Upper lobe of left lung (tissue), 4 donors: Measurements from ENCODE around the gene CIT.

Source experiments
- CTCF ChIP-seq, 6 experiments: fragments of 450-650 bp in 4 of 6; fragments of 200-600 bp in 2 of 6; sonication (generic) in 2 of 6; IDR thresholded peaks; one replicate each; pipeline ENCODE4 v1.5.1; 2016 to 2019; ENCODE audit warnings: antibody characterized with exemption in 6 of 6
- EP300 ChIP-seq, 4 donors: sonication (generic); formaldehyde crosslinking; IDR thresholded peaks; one replicate each; pipeline ENCODE4 v1.5.1; 2017; ENCODE audit warnings: antibody characterized with exemption in 4 of 4, control low read depth in 2 of 4
- POLR2A ChIP-seq, 4 donors: fragments of 450-650 bp; IDR thresholded peaks; one replicate each; pipeline ENCODE4 v1.5.1; 2016 to 2017; ENCODE audit warnings: antibody characterized with exemption in 4 of 4, mild to moderate bottlenecking in 2 of 4
- POLR2AphosphoS5 ChIP-seq, 2 donors: sonication (generic); formaldehyde crosslinking; IDR thresholded peaks; one replicate each; pipeline ENCODE4 v1.5.1; 2017; ENCODE audit warnings: antibody characterized with exemption in 2 of 2

GRCh38 chr12:119885549-119885948 is 8.4 kb upstream of the CIT start:
- TF ChIP-seq POLR2AphosphoS5 (IDR thresholded peaks at IDR 0.05) (no peak), CTCF (IDR thresholded peaks at IDR 0.05) (no peak), EP300 (IDR thresholded peaks at IDR 0.05) (no peak), POLR2A (IDR thresholded peaks at IDR 0.05) (no peak)
